Measurements from ENCODE around the gene UBE3B.

Gene UBE3B

DNA sequence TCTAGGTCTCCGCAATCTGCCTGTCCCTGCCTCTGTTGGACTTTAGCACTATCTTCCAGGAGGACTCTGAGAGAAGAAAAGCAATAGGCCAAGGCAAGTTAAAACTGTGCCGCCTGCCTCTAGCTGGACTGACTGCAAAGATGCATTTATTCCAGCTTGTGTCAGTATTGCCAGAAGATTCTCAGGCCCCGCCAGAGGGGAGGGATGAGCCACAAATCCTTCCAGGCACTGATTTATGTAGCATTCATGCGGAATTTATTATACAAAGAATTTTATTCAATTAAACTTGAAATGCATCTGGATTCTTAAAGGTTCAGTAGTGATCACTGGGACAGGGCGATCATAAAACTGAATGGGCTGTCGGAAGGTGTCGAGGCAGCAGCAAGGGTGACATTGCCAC is 76.0 kb downstream of the UBE3B start:
- Histone ChIP-seq H3K36me3 (ENCODE audit: control insufficient read depth, insufficient read depth, low read length) (peaks cover 3% of the 10 kb centered on the region), H3K27ac (ENCODE audit: low read depth, low read length, severe bottlenecking) (no peak overlapping the region), H3K9me3 (ENCODE audit: control insufficient read depth, low read length) (no peaks in the 10 kb centered on the region), H3K4me3 (ENCODE audit: extremely low read depth, insufficient read depth, low read length, poor library complexity, severe bottlenecking) (no peak overlapping the region), H3K4me1 (ENCODE audit: control insufficient read depth, insufficient read depth, low read length, poor library complexity, severe bottlenecking) (peaks cover 5% of the 10 kb centered on the region)
- 92 to 99% methylated on average over 5 to 6 of the region's 7 CpGs for WGBS, 2 experiments (ENCODE audit: insufficient coverage in 2 of 2)

- H3K36me3 ChIP-seq (ENCODE audit: control insufficient read depth, insufficient read depth, low read length): peaks cover 3% of the 10 kb centered on the region
- 90 to 91% methylated on average over 14 of the region's 16 CpGs for WGBS, 2 experiments (ENCODE audit: insufficient coverage in 2 of 2)
Measured at GRCh38 chr12:109553906-109554500, 76.6 kb downstream of the UBE3B start.

DNA sequence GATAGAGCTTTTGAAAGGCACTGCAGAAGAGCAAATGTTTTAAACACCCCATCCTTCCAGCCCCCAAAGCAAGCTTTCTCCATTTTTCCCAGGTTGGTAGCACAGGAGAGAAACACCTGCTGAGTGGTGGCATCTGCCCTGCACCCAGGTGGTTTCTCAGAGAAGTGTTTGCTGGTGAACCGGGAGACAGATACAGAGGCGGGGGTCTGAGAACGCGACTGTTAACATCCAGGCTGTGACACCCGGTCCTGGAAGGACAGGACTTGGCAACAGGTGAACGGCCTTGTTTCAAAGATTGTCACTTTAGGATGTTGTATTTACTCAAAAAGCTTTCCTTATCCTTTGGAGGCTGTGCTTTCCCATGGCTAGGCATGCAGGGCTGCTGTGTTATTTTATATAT is 77.3 kb downstream of the UBE3B start:
- H3K27ac ChIP-seq (ENCODE audit: low read depth, low read length, severe bottlenecking): no peak overlapping the region
- peaks cover 3% of the 10 kb centered on the region for H3K36me3 ChIP-seq (ENCODE audit: control insufficient read depth, insufficient read depth, low read length)
- H3K9me3 ChIP-seq (ENCODE audit: control insufficient read depth, low read length): no peaks in the 10 kb centered on the region
- H3K4me1 ChIP-seq (ENCODE audit: control insufficient read depth, insufficient read depth, low read length, poor library complexity, severe bottlenecking): peaks cover 5% of the 10 kb centered on the region
- no peak overlapping the region for H3K4me3 ChIP-seq (ENCODE audit: extremely low read depth, insufficient read depth, low read length, poor library complexity, severe bottlenecking)
- 85 to 96% methylated on average over 6 of the region's 6 CpGs for WGBS, 2 experiments (ENCODE audit: insufficient coverage in 2 of 2)

More at GRCh38 chr12:109553906-109554500, 76.6 kb downstream of the UBE3B start:
- Histone ChIP-seq H3K27ac (ENCODE audit: low read depth, low read length, severe bottlenecking) (no peak overlapping the region), H3K4me3 (ENCODE audit: extremely low read depth, insufficient read depth, low read length, poor library complexity, severe bottlenecking) (no peak overlapping the region), H3K4me1 (ENCODE audit: control insufficient read depth, insufficient read depth, low read length, poor library complexity, severe bottlenecking) (peaks cover 5% of the 10 kb centered on the region), H3K9me3 (ENCODE audit: control insufficient read depth, low read length) (no peaks in the 10 kb centered on the region)

DNA sequence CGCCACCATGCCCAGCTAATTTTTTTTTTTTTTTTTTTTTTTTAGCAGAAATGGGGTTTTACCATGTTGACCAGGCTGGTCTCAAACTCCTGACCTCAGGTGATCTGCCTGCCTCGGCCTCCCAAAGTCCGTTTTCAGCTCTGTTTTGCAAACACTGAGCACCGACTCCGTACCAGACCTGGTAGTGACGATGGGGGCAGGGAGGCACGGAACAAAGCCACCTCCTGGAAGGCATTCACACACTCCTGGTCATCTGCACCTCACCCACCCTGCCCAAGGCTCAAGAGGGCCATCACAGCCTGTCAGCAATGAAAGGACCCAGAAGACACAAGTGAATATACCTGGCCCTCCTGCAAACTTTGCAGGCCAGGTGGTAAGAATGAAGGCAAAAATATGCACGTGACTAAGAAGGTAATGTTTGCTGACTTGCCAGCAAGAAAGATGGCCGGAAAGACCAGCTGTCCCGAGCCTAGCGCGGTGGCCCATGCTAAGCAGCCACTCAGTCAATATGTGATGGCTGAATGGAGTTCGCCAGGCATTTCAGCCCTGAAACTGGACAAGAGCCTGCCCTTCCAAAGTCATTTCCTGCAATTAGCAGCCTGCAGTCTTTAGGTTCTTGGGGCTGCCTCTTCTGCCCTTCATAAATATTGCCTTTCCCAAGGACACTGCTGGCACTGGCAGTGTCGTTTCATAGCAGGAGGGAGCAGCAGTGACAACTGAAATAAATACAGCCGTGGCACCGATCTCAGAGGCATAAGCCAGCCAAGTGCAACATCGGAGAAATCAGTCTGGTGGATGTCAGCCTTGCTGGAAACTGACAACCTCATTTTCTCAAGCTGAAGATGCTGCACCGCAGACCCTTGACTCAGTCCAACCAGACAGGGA is 78.2 kb downstream of the UBE3B start:
- Histone ChIP-seq H3K4me1 (ENCODE audit: control insufficient read depth, insufficient read depth, low read length, poor library complexity, severe bottlenecking) (peaks cover 5% of the 10 kb centered on the region), H3K36me3 (ENCODE audit: control insufficient read depth, insufficient read depth, low read length) (peaks cover 3% of the 10 kb centered on the region), H3K27ac (ENCODE audit: low read depth, low read length, severe bottlenecking) (no peak overlapping the region), H3K9me3 (ENCODE audit: control insufficient read depth, low read length) (no peaks in the 10 kb centered on the region), H3K4me3 (ENCODE audit: extremely low read depth, insufficient read depth, low read length, poor library complexity, severe bottlenecking) (no peak overlapping the region)
- 84 to 93% methylated on average over 14 to 16 of the region's 18 CpGs for WGBS, 2 experiments (ENCODE audit: insufficient coverage in 2 of 2)

GRCh38 chr12:109557200-109557599 is 79.8 kb downstream of the UBE3B start:
- Histone ChIP-seq H3K4me3 (ENCODE audit: extremely low read depth, insufficient read depth, low read length, poor library complexity, severe bottlenecking) (no peak overlapping the region), H3K27ac (ENCODE audit: low read depth, low read length, severe bottlenecking) (no peak overlapping the region), H3K9me3 (ENCODE audit: control insufficient read depth, low read length) (no peaks in the 10 kb centered on the region), H3K36me3 (ENCODE audit: control insufficient read depth, insufficient read depth, low read length) (peaks cover 11% of the 10 kb centered on the region), H3K4me1 (ENCODE audit: control insufficient read depth, insufficient read depth, low read length, poor library complexity, severe bottlenecking) (peaks cover 5% of the 10 kb centered on the region)
- WGBS, 2 experiments (ENCODE audit: insufficient coverage in 2 of 2): 91 to 99% methylated on average over 10 of the region's 10 CpGs

DNA sequence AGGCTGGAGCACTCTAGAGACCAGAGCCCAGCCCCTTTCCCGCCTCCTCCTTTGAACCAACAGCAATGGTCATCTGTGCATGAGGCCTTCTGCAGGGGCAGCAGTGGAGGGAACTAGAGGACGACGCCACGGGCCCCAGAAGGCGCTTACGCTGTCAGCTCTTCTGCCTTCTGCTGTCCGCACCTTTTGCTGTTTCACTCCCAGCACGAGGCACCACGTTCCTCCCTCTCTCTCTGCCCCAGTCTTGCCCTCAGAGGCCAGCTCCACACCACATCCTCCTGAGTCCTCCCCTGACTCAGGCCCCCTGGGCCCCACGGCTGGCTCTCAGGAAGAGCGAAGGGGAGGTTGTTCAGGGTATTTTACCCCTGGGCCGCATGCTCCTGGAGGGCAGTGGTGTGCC is 80.4 kb downstream of the UBE3B start:
- no peak overlapping the region for H3K27ac ChIP-seq (ENCODE audit: low read depth, low read length, severe bottlenecking)
- 90 to 95% methylated on average over 10 to 12 of the region's 12 CpGs for WGBS, 2 experiments (ENCODE audit: insufficient coverage in 2 of 2)
- peaks cover 5% of the 10 kb centered on the region for H3K4me1 ChIP-seq (ENCODE audit: control insufficient read depth, insufficient read depth, low read length, poor library complexity, severe bottlenecking)
- H3K9me3 ChIP-seq (ENCODE audit: control insufficient read depth, low read length): no peaks in the 10 kb centered on the region
- peaks cover 17% of the 10 kb centered on the region for H3K36me3 ChIP-seq (ENCODE audit: control insufficient read depth, insufficient read depth, low read length)
- H3K4me3 ChIP-seq (ENCODE audit: extremely low read depth, insufficient read depth, low read length, poor library complexity, severe bottlenecking): no peak overlapping the region

DNA sequence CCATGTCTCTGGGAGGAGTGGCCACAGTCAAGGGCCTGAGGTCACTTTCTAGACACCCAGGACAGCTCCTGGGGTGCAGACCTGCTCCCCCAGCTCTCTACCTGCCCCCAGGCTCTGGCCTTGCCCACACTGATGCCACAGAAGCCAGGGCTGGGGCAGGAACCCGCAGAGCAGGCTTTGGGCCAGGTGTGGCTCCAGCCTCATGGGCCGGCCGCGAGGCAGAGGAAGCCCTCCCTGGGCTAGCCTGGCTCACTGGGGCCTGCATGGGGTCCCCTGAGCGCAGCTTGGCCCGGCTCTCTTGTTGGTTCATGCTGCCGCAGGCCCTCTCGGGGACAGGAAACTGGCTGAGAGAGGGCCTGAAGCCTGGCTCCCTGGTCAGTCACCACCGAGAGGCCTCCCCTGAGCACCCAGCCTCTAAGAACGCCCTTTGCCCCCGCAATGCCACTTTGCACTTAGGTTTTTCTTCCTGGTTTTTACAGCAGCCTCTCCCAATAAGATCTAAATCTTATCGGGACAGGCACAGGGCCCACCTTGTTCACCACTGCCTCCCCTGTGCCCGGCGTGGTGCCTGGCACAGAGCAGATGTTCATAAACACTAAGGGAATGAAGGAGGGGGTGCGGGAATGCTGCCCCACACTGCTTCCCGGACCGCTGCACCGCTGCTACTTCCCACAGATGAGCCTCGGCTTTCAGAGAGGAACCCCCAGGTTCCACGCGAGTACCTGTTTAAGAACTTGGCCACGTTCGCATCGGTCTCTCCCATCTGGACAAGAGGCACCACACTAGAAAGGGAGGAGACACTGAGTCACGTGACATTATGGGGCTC is 81.2 kb downstream of the UBE3B start:
- WGBS, 2 experiments (ENCODE audit: insufficient coverage in 2 of 2): 94 to 98% methylated on average over 22 to 24 of the region's 25 CpGs
- Histone ChIP-seq H3K4me3 (ENCODE audit: extremely low read depth, insufficient read depth, low read length, poor library complexity, severe bottlenecking) (no peak overlapping the region), H3K9me3 (ENCODE audit: control insufficient read depth, low read length) (no peaks in the 10 kb centered on the region), H3K4me1 (ENCODE audit: control insufficient read depth, insufficient read depth, low read length, poor library complexity, severe bottlenecking) (peaks cover 5% of the 10 kb centered on the region), H3K36me3 (ENCODE audit: control insufficient read depth, insufficient read depth, low read length) (peaks cover 25% of the 10 kb centered on the region), H3K27ac (ENCODE audit: low read depth, low read length, severe bottlenecking) (no peak overlapping the region)

DNA sequence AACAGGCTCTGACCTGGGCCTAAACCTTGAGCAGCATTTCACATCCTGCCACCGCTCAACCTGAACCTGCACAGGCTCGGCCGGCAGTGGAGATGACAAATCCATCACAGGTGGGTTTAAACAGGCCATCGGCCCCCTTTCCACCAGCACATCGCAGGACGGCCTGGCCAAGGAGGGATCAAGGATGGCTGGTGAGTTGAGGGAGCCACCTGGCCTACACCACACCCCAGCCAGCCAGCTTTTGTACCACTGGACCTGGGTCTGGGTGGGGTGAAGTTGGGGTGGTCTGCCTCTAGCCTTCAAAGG is 81.7 kb downstream of the UBE3B start:
- Histone ChIP-seq H3K9me3 (ENCODE audit: control insufficient read depth, low read length) (no peaks in the 10 kb centered on the region), H3K4me3 (ENCODE audit: extremely low read depth, insufficient read depth, low read length, poor library complexity, severe bottlenecking) (no peak overlapping the region), H3K4me1 (ENCODE audit: control insufficient read depth, insufficient read depth, low read length, poor library complexity, severe bottlenecking) (peaks cover 1% of the 10 kb centered on the region), H3K36me3 (ENCODE audit: control insufficient read depth, insufficient read depth, low read length) (peaks cover 31% of the 10 kb centered on the region), H3K27ac (ENCODE audit: low read depth, low read length, severe bottlenecking) (no peak overlapping the region)
- 100% methylated on average over 3 of the region's 6 CpGs; no CpG with 5 or more reads in 1 of the 2 experiments for WGBS, 2 experiments (ENCODE audit: insufficient coverage in 2 of 2)

GRCh38 chr12:109559601-109560000 is 82.2 kb downstream of the UBE3B start:
- Histone ChIP-seq H3K4me1 (ENCODE audit: control insufficient read depth, insufficient read depth, low read length, poor library complexity, severe bottlenecking) (no peaks in the 10 kb centered on the region), H3K9me3 (ENCODE audit: control insufficient read depth, low read length) (no peaks in the 10 kb centered on the region), H3K36me3 (ENCODE audit: control insufficient read depth, insufficient read depth, low read length) (peaks cover 35% of the 10 kb centered on the region), H3K4me3 (ENCODE audit: extremely low read depth, insufficient read depth, low read length, poor library complexity, severe bottlenecking) (no peak overlapping the region), H3K27ac (ENCODE audit: low read depth, low read length, severe bottlenecking) (no peak overlapping the region)
- WGBS, 2 experiments (ENCODE audit: insufficient coverage in 2 of 2): 90 to 99% methylated on average over 10 of the region's 10 CpGs

DNA sequence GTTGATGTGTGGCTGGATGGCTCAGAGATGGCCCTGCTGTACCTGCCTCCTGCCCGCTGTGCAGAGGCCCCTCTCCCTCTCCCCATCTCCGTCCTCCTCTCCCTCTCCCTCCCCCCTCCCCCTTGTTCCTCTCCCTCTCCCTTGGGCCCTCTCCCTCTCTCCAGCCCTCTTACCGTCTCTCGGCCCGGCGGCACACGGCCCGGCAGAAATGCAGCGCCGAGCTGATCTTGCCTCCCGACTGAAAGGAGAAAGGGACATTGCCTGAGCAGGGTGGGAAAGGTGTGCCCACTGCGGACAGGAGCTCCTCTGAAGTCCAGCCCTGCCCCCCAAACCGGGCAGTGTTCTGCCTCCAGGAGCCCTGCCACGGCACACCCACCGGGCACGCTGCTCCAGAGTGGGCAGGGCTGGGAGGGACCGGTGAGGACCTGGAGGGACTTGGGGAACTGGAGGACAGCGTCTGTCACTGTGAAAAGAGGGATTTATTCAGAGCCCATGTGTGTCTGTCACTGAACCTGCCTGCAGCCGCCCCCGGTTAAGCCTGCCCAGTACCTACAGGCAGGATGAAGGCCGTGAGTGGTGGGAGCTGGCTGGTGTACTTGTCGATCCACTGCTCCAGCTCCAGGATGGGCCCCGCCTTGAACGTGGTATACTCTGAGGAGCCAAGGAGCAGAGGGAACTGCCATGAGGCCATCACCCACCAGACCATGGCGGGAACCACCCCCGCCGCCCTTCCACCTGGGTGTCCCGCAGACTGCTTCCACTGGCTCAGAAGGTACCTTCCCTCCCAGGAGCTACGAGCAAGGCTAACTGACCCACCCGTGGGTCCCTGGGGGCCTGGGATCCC is 83.7 kb downstream of the UBE3B start:
- Histone ChIP-seq H3K4me3 (ENCODE audit: extremely low read depth, insufficient read depth, low read length, poor library complexity, severe bottlenecking) (no peak overlapping the region), H3K4me1 (ENCODE audit: control insufficient read depth, insufficient read depth, low read length, poor library complexity, severe bottlenecking) (no peaks in the 10 kb centered on the region), H3K9me3 (ENCODE audit: control insufficient read depth, low read length) (no peaks in the 10 kb centered on the region), H3K36me3 (ENCODE audit: control insufficient read depth, insufficient read depth, low read length) (peaks cover 50% of the 10 kb centered on the region), H3K27ac (ENCODE audit: low read depth, low read length, severe bottlenecking) (no peak overlapping the region)
- 89 to 93% methylated on average over 21 to 22 of the region's 30 CpGs for WGBS, 2 experiments (ENCODE audit: insufficient coverage in 2 of 2)

Measured in mesodermal cell (in vitro differentiated cells).